Brain microvascular endothelial cell (primary cell): Measurements from ENCODE around the gene WNT9A.

Experiments used
- DNase-seq: peaks from one replicate; pipeline ENCODE4 v3.0.0-alpha.2; 2020
- H3K27ac ChIP-seq: fragments of 250-450 bp; sonication (Bioruptor Pico); 2 replicates; pipeline ENCODE4 v1.5.1; 2020; ENCODE audit warnings: mild to moderate bottlenecking, moderate library complexity
- H3K27me3 ChIP-seq: fragments of 250-450 bp; sonication (Bioruptor Pico); replicated peaks from 2 replicates; pipeline ENCODE4 v1.5.1; 2020; ENCODE audit warnings: mild to moderate bottlenecking
- H3K36me3 ChIP-seq: fragments of 250-450 bp; sonication (Bioruptor Pico); replicated peaks from 2 replicates; pipeline ENCODE4 v1.5.1; 2020; ENCODE audit warnings: mild to moderate bottlenecking
- H3K4me3 ChIP-seq: 2 replicates; pipeline ENCODE4 v1.5.1; 2011; ENCODE audit warnings: low read depth, mild to moderate bottlenecking, control low read depth, low read length, moderate library complexity
- in situ Hi-C: cut with HindIII; loops from 2 replicates; pipeline ENCODE4 v1.10.0; 2017; ENCODE audit warnings: low sequenced_read_pairs, low pct_ligation_motif_present
- TF ChIP-seq, protein P1 (sequence below): IDR thresholded peaks from 2 replicates; pipeline ENCODE4 v1.5.1; 2011; ENCODE audit warnings: low read depth, mild to moderate bottlenecking, moderate library complexity, low read length, control low read depth, inconsistent platforms; ENCODE audit errors: missing control alignments

The WNT9A gene

GRCh38 chr1:227935826-227936225 lies 11.9 kb downstream of the WNT9A start:
- DNase-seq = no peak
- in situ Hi-C loops = no loop called here

DNA sequence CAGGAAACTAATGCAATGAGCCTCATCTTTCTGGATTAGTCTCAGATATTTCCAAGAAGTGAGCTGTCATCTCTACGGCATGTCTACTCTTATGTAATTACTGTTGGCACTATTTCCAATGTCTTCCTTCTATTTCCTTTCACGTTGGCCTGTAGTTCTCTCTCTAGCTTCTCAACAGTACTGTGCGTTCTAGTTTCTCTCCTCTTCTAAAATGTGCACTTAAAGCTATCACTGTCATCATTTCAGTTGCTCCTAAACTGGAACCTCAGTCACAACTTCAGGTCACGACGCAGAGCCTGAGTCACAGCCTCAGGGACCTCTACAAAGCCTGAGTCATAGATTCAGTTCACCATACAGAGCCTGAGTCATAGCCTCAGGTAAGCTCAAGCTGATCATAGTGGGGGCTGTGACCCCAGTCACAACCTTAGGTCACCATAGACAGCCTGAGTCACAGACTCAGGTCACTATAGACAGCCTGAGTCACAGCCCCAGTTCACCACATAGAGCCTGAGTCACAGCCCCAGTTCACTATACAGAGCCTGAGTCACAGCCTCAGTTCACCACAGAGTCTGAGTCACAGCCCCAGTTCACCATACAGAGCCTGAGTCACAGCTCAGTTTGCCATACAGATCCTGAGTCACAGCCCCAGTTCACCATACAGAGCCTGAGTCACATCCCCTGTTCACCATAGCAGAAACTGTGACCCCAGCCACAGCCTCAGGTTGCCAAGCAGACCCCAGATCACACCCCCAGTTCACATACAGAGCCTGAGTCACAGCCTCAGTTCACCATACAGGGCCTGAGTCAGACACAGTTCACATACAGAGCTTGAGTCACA lies 13.0 kb downstream of the WNT9A start:
- peak; percentile 80 for DNase-seq
- TF ChIP-seq, protein P1, sequence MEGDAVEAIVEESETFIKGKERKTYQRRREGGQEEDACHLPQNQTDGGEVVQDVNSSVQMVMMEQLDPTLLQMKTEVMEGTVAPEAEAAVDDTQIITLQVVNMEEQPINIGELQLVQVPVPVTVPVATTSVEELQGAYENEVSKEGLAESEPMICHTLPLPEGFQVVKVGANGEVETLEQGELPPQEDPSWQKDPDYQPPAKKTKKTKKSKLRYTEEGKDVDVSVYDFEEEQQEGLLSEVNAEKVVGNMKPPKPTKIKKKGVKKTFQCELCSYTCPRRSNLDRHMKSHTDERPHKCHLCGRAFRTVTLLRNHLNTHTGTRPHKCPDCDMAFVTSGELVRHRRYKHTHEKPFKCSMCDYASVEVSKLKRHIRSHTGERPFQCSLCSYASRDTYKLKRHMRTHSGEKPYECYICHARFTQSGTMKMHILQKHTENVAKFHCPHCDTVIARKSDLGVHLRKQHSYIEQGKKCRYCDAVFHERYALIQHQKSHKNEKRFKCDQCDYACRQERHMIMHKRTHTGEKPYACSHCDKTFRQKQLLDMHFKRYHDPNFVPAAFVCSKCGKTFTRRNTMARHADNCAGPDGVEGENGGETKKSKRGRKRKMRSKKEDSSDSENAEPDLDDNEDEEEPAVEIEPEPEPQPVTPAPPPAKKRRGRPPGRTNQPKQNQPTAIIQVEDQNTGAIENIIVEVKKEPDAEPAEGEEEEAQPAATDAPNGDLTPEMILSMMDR = no peak
- no peaks in the 10 kb centered on the region for H3K36me3 ChIP-seq
- H3K27ac ChIP-seq = peak overlapping the region; percentile 36
- H3K4me3 ChIP-seq = no peak overlapping the region
- in situ Hi-C loops = no loop called here
- H3K27me3 ChIP-seq = no peaks in the 10 kb centered on the region

More at GRCh38 chr1:227935826-227936225, 11.9 kb downstream of the WNT9A start:
- no peak overlapping the region for H3K4me3 ChIP-seq
- H3K36me3 ChIP-seq = no peaks in the 10 kb centered on the region
- no peak overlapping the region for H3K27ac ChIP-seq
- H3K27me3 ChIP-seq = no peaks in the 10 kb centered on the region
- TF ChIP-seq, protein P1 = no peak

DNA sequence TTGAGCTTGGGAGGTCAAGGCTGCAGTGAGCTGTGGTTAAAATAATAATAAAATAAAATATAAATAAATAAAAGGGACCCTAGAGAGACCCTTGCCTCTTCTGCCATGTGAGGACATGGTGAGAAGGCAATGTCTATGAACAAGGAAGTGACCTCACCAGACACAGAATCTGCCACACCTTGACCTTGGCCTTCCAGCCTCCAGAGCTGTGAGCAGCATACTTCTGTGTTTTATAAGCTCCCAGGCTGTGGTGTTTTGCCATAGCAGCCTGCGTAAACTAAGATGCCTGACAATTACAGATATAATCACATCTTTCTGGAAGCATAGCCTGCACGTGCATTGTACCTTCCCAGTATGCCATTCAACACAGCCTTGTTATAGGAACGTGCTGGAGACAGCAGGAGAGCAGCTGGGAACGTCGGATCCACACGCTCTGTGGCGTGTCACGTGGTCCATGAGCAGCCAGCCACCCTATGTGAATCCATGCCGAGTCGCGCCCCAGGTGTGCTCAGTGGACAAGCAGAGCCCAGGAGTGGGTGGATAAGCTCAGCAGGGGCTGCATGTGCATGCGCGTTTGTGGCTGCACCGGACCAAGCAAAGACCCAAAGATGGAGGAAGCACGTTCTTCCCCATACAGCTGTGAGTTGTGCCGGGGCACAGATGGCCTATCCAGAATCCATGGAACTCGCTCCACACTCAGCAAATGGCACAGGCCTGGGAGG lies 17.8 kb downstream of the WNT9A start:
- H3K4me3 ChIP-seq = no peak overlapping the region
- H3K27me3 ChIP-seq = no peaks in the 10 kb centered on the region
- H3K27ac ChIP-seq = no peak overlapping the region
- no peaks in the 10 kb centered on the region for H3K36me3 ChIP-seq
- TF ChIP-seq, protein P1 = no peak
- DNase-seq = no peak
- in situ Hi-C loops = no loop called here

DNA sequence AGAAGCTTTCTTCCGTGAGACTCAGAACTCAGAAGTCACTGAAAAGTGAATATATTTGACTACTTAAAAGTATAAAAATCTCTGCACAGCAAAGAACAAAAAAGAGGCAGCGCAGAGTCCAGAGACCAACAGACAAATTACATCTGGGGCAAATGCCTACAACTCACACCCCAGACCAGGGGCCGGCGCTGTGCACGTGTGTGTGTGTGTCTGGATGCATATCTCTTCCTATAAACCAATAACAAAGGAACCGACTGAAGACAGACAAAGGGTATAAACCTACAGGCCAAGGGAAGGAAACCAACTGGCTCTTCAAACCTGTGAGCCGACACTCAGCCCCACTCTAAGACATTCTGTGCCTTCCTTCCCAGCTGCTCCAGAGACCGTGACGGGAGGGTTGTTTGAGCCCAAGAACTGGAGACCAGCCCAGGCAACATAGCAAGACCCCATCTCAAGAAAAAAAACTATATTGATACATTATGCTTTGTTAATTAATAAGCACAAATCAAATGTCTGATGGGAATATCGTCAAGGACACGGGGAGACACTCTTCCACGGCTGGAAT lies 18.8 kb downstream of the WNT9A start:
- H3K27me3 ChIP-seq = no peaks in the 10 kb centered on the region
- no peak for DNase-seq

DNA sequence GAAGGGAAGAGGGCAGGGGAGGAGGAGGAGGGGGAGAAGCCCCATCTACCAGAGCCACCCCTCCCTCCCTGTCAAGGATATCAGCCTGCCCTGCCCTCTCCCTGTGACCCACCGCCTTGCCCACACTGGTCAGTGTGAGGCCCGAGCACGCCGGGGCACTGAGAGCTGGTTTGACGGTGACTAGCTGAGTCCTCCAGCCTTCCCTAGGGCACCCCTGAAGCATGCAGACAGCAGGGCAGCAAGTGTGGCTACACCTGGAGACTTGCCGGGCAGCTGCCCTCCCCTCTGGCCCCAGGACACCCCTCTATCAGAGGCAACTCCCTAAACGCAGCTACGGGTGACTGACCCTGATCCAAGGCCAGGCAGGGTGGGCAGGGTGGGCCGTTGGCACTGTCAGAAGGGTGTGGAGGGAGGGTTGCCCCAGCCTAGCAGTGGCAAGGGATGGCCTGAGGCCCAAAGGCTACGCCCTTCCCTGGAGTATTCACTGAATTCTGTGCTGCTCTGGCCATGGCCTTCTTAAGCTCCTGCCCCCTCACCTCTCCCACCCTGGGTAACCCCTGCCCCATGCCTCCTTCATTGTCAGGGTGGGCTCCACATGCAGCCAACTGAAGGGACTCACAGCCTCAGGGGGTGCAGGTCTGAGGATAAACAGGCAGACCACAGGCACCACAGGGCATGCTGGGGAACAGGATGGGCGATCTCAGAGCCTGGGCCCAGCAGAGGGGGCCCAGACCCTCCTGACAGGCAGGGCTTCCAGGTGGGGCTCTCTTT lies 19.6 kb downstream of the WNT9A start:
- TF ChIP-seq, protein P1 = no peak
- DNase-seq = no peak
- in situ Hi-C loops = no loop called here
- H3K4me3 ChIP-seq = no peak overlapping the region
- no peaks in the 10 kb centered on the region for H3K27me3 ChIP-seq
- H3K36me3 ChIP-seq = no peaks in the 10 kb centered on the region
- no peak overlapping the region for H3K27ac ChIP-seq

More for the DNA sequence above, 18.8 kb downstream of the WNT9A start:
- Histone ChIP-seq H3K27ac (no peak overlapping the region), H3K36me3 (no peaks in the 10 kb centered on the region), H3K4me3 (no peak overlapping the region)
- TF ChIP-seq, protein P1 = no peak
- in situ Hi-C loops = no loop called here
